Parathyroid adenoma (tissue), 2 donors: ENCODE data around the gene STK10.

Experiments used
- H2AFZ ChIP-seq: fragments of 300-600 bp; sonication (generic); one replicate; pipeline ENCODE4 v1.7.0; 2017; ENCODE audit warnings: antibody characterized with exemption, mild to moderate bottlenecking
- H3K27ac ChIP-seq: fragments of 300-600 bp; sonication (generic); one replicate; pipeline ENCODE4 v1.7.0; 2017
- H3K27me3 ChIP-seq: fragments of 300-600 bp; sonication (generic); one replicate; pipeline ENCODE4 v1.7.0; 2017; ENCODE audit warnings: low read length; ENCODE audit not compliant: control insufficient read depth, insufficient read depth
- H3K36me3 ChIP-seq: fragments of 300-600 bp; sonication (generic); one replicate; pipeline ENCODE4 v1.7.0; 2017; ENCODE audit warnings: low read length; ENCODE audit not compliant: control insufficient read depth, insufficient read depth
- H3K4me1 ChIP-seq: fragments of 300-600 bp; sonication (generic); one replicate; pipeline ENCODE4 v1.7.0; 2017; ENCODE audit warnings: control low read depth
- H3K4me2 ChIP-seq: fragments of 300-600 bp; sonication (generic); one replicate; pipeline ENCODE4 v1.7.0; 2017; ENCODE audit warnings: low read length
- H3K4me3 ChIP-seq: fragments of 300-600 bp; sonication (generic); one replicate; pipeline ENCODE4 v1.7.0; 2017; ENCODE audit warnings: low read depth, low read length
- H3K79me2 ChIP-seq: fragments of 300-600 bp; sonication (generic); one replicate; pipeline ENCODE4 v1.7.0; 2017; ENCODE audit warnings: control low read depth
- H3K9ac ChIP-seq: fragments of 300-600 bp; sonication (generic); one replicate; pipeline ENCODE4 v1.7.0; 2017; ENCODE audit warnings: mild to moderate bottlenecking
- H3K9me3 ChIP-seq: fragments of 300-600 bp; sonication (generic); one replicate; pipeline ENCODE4 v1.7.0; 2017; ENCODE audit warnings: low read length; ENCODE audit not compliant: control insufficient read depth
- CTCF ChIP-seq: fragments of 300-600 bp; sonication (generic); IDR thresholded peaks from one replicate; pipeline ENCODE4 v1.7.0; 2017; ENCODE audit warnings: antibody characterized with exemption, mild to moderate bottlenecking
- donor health status: primary hyperparathyroidism.

Gene STK10

GRCh38 chr5:172185096-172185461, 2.9 kb downstream of the STK10 start:
- TF ChIP-seq CTCF, result no peak
- Histone ChIP-seq H3K27me3 (no peaks in the 10 kb centered on the region), H3K9me3 (no peaks in the 10 kb centered on the region), H3K4me1 (no peaks in the 10 kb centered on the region), H3K4me3 (no peak overlapping the region), H3K27ac (no peak overlapping the region), H3K36me3 (no peaks in the 10 kb centered on the region), H2AFZ (no peak overlapping the region), H3K79me2 (no peaks in the 10 kb centered on the region), H3K9ac (no peak overlapping the region), H3K4me2 (no peak overlapping the region)

- H3K36me3 ChIP-seq, result no peaks in the 10 kb centered on the region
- no peaks in the 10 kb centered on the region for H3K4me1 ChIP-seq
- no peaks in the 10 kb centered on the region for H3K9me3 ChIP-seq
- TF ChIP-seq CTCF, result no peak
- no peak overlapping the region for H3K9ac ChIP-seq
- no peak overlapping the region for H3K4me3 ChIP-seq
- H2AFZ ChIP-seq, result no peak overlapping the region
- H3K4me2 ChIP-seq, result no peak overlapping the region
- H3K27ac ChIP-seq, result no peak overlapping the region
- H3K79me2 ChIP-seq, result no peaks in the 10 kb centered on the region
- H3K27me3 ChIP-seq, result no peaks in the 10 kb centered on the region
These were observed 4.1 kb downstream of the STK10 start for GRCh38 chr5:172183881-172184280.

GRCh38 chr5:172182291-172182690, 5.7 kb downstream of the STK10 start:
- TF ChIP-seq CTCF, result no peak
- Histone ChIP-seq H3K27ac (no peak overlapping the region), H3K4me3 (no peak overlapping the region), H3K4me2 (no peak overlapping the region), H3K36me3 (no peaks in the 10 kb centered on the region), H3K27me3 (no peaks in the 10 kb centered on the region), H3K9me3 (no peaks in the 10 kb centered on the region), H3K9ac (no peak overlapping the region), H2AFZ (no peak overlapping the region), H3K79me2 (no peaks in the 10 kb centered on the region), H3K4me1 (no peaks in the 10 kb centered on the region)

- TF ChIP-seq CTCF, result no peak
- H3K4me1 ChIP-seq, result no peaks in the 10 kb centered on the region
- H3K27ac ChIP-seq, result no peak overlapping the region
- no peak overlapping the region for H2AFZ ChIP-seq
- H3K27me3 ChIP-seq, result no peaks in the 10 kb centered on the region
- no peak overlapping the region for H3K9ac ChIP-seq
- no peak overlapping the region for H3K4me2 ChIP-seq
- H3K4me3 ChIP-seq, result no peak overlapping the region
- no peaks in the 10 kb centered on the region for H3K79me2 ChIP-seq
- H3K36me3 ChIP-seq, result no peaks in the 10 kb centered on the region
- no peaks in the 10 kb centered on the region for H3K9me3 ChIP-seq
These were observed 7.1 kb downstream of the STK10 start for GRCh38 chr5:172180936-172181335.
